Activated CD4-positive, CD25-positive, alpha-beta regulatory T cell treated with anti-CD3 and anti-CD28 coated beads, Interleukin-2, amount 50 U/mL, for 72 hours (primary cell): ENCODE results near the gene TPPP.
"Not testable (repeated sequence)": the region's sequence is repeated elsewhere in the genome, so short reads cannot be mapped to it uniquely, and the experiment has no call there.

ENCODE experiments used
- DNase-seq: peaks from one replicate; pipeline ENCODE4 v3.0.0; 2021

Gene TPPP

DNA sequence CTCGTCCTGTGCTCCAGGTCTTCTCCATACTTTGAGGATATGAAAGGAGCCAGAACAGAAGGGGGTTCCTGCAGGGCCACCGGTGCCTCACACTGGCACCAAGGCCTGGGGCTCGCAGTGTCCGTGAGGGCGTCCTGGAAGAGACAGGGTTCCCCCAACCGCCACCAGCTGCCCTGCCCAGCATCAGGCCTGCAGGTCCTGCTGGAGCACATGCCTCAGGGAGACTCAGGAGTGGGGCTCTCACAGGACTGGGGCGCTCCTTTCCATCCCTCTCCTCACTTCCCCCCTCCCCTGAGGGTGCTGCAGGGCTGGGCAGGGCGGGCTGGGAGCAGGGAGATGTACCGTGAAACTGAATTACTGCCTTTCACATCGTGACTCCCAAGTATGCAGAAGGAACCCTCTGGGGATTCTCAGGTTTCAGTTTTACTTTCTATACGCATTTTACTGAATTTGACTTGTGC is 49.3 kb downstream of the TPPP start:
- no peak for DNase-seq

DNA sequence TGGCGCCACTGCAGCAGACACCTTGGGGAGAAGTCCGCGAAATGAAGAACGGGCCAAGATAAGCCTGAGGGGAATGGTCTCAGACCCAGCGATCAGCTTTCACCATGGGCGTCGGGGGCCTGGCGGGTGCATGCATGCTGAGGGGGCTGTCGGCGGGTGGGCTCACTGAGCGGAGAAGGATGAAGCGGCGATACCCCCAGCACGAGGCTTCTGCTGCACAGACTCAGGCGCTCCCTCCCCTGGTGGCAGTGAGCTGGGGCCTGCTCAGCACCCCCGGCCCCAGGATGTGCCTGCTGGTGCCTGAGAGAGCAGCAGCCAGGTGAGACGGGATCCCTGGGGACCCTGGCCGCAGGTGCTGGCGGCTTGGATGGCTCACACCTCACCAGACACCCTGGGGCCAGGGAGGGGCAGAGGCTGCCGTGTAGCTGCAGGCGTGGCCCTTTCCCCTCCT is 49.8 kb downstream of the TPPP start:
- no peak for DNase-seq

DNA sequence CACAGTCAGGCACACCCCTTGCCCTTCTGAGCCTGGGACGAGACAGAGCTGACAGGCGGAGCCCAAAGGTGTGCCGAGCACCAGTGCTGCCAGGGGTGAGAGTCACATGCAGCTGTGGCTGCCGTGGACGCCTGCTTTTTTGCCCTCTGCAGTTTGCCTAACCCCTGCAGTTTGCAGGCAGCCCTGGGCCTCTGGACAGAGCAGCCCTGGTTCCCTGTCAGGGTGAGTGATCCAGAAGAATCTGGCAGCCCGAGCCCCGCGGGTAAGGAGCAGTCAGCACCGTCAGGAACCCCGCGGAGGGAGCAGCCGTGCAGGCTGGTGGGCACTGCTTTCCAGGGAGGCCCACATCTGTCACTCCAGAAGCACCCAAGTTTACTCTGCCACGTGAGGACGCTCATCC is 50.7 kb downstream of the TPPP start:
- no peak for DNase-seq

DNA sequence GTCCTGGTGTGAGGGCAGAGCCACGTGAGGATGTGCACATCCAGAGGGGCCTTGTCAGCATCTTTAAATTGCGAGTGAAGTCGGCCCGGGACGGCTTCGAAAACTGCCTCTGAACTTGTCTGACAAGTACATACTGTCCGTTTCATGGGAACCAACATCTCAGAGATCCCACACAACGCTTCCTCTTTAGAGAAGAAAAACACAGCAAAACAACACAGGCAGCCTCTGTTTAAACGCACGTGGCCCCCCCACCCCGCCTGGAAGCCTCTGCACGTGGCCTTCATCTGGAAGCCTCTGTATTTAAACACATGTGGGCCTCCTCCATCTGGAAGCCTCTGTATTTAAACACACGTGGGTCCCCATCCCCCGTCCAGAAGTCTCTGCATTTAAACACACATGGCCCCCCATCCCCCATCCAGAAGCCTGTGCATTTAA is 51.8 kb downstream of the TPPP start:
- no peak for DNase-seq

DNA sequence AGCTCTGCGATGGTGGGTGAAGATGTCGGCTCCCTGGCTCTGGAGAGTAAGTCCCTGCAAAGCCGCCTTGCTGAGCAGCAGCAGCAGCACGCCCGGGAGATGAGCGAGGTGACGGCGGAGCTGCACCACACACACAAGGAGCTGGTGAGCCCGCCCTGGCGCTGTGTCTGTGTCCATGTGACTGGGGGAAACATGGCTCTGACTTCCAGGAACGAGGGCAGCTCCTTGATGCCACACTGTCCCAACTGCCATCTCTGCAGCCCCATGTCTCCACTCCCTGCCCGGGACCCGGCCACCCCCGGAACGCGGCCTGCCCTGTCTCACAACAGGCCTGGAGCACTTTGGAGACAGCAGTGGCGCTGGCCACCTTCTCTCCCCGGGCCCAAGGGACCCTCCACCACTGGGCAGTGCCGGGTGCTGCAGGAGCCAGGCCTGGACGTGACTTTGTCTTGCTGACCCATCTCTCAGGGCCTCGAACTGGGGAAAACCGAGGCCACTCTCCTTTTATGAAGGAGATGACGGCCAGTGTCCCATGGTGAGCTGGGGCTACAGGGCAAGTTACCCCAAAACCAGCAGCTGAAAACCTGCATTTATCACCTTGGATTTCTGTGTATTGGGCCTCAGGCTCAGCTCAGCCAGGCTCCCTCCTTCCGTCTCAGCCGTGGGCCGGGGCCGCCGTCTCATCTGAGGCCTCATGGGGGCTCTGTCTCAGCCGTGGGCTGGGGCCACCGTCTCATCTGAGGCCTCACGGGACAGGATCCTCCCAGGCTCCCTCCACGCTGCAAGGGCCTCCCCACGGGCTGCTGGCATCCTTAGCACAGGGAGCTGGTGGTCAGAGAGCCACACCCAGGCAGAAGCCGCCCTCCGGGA is 52.5 kb downstream of the TPPP start:
- no peak for DNase-seq

DNA sequence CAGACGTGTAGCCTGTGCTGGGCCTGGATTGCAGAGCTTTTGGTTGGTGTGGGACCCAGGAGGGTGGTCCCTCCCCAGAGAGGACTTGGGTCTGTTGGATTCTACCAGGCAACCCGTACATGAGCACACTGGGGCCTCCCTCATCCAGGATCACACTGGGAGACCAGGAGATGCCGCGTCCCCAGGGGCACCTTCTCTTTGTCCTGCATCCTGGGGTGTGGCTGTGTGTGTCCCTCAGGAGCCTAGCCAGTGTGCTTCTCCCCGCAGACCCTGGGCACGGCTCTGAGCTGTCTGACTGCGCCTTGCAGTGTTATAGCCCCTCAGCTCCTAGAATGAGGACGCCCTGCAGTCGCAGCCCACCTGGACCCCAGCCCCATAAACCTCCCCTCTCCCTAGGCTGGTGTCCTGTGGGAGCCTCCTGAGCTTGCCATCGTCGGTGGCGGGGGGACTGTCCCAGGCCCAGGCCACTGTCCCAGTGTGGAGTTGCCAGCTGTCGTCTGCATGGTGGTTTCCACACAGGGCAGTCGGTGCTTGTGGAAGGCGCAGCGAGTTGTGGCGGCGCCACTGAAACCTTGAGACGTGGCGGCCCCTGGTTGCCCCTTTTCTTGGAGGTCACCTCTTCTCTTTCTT is 53.5 kb downstream of the TPPP start:
- DNase-seq: no peak

DNA sequence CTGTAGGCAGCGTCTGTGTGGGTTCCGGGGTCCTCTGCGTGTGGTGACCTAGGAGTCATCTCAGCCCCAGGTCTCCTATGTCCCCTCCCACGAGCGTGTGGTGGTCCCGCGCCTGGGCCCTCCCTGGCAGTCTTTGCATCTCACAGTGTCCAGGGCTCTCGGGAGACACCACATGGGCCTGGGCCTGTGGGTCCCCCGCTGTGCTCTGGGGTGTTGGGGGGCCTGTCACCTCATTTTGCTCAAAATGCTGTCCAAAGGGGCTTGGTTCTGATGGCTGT is 54.0 kb downstream of the TPPP start:
- DNase-seq: no peak

DNA sequence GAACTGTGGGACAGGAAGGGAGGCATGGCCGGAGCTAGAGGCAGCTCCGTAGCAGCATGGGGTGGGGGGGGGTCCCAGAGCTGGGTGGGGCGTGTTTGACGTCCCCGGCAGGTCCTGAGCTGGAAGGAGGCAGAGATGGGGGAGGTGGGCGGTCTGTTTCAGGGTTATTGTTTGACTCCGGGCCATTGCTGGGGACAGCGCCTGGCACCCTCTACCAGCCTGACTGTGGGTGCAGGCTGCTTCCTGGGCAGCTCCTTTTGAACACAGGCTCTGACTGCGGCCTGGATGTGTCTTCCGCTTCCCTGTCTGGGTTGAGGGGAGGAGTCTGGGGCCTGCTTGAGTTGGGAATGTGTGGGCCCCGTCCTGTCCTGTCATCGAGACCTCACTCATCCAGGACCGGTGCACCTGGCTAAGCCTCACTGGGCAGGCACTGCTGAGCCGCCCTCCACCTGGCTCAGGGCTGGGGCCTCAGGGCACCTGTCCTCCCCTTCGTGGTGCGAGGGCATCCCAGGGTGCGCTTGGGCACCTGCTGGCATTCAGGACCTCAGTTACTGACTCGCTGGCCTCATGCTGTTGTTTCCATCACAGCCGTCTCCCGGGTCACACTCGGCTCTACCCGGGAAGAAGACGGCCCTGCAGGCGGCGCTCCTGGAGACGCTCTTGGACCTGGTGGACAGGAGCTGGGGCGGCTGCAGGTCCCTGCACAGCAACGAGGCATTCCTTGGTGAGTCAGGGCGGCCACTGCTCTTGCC is 54.5 kb downstream of the TPPP start:
- no peak for DNase-seq

DNA sequence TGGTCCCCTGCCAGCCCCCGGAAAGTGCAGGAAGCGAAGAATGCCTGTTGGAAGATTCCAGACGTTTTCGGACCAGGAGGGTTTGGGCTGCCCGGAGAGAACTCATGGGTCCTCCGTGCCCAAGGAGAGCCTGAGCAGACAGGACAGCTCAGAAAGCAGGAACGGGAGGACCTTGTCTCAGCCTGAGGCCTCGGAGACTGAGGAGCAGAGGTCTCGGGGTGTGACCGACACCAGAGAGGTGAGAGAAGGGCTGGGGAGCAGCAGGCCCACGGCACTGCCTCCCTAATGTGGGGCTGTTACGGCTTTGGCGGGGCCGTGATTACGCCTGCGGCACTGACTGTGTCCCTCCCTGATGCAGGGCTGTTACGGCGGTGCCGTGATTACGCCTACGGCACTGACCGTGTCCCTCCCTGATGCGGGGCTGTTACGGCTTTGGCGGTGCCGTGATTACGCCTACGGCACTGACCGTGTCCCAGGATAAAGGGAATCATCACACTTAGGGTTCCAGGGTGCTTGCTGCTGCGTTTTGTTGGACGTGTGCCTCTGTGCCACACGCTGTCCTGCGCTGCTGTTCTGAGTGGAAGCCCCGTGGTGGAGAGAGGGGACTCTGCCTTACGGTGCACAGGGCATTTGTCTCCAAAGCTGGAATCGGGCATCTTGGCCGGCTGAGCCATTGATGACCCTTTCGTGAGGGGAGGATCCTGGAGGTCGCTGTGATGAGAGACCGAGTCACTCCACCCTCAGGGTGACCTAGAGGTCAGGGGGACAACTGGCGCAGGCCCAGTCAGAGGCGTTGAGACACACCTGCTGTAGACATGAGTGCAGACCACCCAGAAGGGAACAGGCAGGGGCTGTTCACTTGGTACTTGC is 55.3 kb downstream of the TPPP start:
- DNase-seq: no peak

DNA sequence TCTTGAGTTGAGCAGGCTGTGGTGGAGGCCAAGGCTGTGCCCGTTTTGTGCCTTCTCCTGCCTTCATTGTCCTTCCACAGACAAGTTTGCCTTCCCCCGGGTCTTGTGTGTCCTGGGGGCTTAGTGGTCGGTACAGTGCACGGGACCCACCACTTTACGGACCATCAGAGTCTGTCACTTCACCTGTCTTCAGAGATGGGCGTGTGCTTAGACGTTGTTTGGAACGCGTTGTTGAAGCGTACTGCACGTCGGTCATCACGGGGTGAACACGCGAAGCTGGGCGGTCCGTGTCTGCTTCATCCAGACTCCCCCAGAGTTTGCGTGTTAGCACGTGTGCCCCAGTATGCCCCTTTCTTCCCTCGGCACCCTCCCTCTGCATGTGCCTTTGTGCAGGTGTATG is 56.2 kb downstream of the TPPP start:
- no peak for DNase-seq

DNA sequence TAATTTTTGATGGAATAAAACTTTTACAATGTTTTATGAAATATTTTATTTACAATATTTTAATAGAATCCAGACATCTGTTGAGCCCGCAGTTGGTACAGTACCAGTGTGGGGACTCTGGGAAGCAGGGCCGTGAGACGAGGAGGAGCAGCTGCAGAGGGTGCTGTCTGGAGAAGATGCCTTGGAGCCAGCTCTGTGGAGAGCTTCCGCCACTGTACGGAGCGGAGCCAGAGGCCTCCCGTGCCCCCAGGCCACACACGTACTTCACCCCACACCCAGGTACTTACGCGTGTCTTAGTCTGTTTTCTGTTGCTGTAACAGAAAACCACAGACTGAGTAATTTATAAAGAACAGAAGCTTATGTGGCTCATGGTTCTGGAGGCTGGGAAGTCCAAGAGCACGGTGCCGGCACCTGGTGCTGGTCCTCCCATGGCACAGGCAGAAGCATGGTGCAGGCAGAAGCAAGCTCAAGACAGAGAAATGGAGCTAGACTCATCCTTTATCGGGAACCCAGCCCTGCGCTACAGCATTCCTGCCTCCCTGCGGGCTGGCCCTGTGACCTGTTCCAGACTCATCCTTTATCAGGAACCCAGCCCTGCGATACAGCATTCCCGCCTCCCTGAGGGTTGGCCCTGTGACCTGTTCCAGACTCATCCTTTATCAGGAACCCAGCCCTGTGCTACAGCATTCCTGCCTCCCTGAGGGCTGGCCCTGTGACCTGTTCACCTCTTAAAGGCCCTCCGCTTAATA is 57.7 kb downstream of the TPPP start:
- no peak for DNase-seq

DNA sequence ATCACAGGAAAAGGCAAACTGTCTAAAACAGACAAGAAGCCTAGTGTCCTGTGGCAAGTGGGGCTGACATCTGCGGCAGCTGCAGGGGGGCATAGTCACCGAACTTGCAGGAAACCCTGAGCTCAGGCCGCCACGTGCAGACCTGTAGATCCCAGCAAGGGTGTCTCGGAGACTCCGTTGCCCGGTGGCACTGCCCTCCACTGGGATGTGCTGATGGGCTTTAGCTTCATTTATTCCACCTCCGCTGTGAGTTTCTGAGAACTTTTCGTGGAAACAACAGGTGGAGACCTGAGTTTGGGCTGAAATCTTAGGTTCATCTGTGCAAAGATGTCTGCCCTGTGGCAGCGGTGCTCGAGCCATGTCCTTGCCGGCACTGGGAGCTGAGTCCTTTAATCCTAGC is 59.0 kb downstream of the TPPP start:
- DNase-seq: no peak

DNA sequence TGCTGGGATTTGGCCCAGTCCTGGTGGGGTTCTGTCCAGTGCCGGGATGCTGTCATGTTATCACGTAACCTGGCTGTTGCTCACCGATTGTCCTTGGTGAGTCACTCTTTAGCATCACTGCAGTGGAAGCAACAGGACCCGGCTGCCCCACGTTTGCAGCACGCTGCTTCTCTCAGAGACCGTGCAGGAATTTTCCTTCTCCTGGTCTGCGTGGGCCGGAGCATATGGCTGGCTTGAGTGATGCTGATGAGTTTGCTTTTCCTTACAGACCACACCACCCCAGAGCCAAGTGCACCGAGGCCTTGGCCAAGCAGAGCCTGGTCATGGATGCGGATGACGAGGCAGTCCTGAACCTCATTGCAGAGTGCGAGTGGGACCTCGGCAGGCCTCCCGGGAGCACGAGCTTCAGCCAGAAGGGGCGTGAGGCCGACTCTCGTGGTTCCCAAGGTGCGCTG is 59.6 kb downstream of the TPPP start:
- no peak for DNase-seq

DNA sequence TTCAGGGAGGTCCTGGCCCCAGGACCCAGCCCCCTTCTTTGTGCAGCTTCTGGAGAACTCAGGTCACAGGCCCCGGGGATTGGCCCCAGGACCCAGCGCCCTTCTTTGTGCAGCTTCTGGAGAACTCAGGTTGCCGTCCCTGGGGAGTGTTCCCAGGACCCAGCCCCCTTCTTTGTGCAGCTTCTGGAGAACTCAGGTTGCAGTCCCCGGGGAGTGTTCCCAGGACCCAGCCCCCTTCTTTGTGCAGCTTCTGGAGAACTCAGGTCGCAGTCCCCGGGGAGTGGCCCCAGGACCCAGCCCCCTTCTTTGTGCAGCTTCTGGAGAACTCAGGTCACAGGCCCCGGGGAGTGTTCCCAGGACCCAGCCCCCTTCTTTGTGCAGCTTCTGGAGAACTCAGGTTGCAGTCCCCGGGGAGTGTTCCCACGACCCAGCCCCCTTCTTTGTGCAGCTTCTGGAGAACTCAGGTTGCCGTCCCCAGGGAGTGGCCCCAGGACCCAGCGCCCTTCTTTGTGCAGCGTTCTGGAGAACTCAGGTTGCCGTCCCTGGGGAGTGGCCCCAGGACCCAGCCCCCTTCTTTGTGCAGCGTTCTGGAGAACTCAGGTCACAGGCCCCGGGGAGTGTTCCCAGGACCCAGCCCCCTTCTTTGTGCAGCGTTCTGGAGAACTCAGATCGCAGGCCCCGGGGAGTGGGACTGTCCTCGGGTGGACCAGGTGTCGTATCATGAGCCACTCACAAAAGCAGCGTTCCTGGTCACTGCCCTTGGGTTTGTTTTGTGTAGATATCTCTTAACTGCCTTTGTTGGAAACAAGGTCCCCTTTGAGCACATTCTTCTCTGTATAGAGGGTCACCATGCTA is 64.6 kb downstream of the TPPP start:
- not testable (repeated sequence) for DNase-seq

DNA sequence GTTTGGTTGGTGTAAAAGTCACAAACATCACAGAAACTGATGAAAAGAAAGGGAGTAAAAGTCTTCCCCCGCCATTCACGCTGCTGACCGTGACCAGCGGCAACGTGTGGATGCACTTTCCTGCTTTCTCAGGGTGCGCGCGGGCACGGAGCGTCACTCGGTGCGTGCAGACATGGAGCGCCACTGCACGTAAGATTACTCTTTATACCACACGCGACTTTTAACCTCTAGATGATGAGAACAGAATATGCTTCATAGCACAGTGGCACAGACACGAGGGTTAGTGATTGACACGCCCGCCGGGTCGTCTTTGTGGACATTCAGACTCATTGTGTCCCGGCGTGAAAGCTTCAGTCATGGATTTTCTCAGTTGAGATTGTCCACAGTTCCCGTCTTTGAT is 65.3 kb downstream of the TPPP start:
- DNase-seq: no peak

DNA sequence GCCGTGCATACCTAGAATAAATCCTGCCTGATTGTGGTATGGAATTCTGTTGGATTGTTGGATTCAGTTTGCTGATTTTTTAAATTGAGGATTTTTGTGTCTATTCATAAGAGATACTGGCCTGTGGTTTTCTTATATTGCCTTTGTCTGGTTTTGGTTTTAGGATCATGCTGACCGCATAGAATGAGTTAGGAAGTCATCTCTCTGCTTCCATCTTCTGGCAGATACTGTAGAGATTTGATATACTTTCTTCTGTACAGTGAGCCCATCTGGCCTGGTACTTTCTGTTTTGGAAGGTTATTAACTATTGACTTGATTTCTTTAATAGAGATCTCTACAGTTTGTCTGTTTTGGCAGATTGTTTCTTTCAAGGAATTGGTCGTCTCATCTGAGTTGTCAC is 66.3 kb downstream of the TPPP start:
- no peak for DNase-seq

DNA sequence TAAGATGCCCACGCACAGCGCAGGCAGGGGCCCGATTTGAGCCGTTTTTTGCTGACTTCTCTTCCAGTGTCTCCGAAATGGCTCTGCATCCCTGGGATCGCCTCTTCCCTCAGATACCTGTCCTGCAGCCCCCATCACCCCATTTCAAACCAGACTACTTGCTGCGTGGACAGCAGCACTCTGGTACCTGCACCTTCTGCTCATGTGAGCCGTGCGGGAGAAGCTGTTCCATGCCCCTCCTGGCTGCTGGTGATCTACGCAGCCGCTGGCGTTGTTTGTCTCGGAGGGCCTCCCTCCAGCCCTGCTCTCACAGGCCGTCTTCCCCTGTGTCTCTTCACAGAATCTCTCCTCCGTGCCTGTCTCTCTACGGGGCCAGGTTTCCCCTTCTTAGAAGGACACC is 67.6 kb downstream of the TPPP start:
- DNase-seq: no peak

DNA sequence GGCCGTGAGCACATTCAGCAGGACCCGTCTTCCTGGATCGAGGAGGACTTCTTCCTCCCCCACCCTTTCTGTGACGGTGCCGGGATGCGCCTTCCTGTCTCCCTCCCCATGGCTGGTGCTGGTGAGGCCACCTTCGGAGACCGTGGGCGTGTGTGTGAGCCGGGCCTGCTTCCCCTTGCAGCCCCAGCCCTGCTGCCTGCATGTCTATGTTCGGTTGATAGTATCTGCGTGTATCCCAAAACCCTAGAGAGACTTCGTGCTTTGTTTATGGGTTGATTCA is 68.3 kb downstream of the TPPP start:
- DNase-seq: no peak

DNA sequence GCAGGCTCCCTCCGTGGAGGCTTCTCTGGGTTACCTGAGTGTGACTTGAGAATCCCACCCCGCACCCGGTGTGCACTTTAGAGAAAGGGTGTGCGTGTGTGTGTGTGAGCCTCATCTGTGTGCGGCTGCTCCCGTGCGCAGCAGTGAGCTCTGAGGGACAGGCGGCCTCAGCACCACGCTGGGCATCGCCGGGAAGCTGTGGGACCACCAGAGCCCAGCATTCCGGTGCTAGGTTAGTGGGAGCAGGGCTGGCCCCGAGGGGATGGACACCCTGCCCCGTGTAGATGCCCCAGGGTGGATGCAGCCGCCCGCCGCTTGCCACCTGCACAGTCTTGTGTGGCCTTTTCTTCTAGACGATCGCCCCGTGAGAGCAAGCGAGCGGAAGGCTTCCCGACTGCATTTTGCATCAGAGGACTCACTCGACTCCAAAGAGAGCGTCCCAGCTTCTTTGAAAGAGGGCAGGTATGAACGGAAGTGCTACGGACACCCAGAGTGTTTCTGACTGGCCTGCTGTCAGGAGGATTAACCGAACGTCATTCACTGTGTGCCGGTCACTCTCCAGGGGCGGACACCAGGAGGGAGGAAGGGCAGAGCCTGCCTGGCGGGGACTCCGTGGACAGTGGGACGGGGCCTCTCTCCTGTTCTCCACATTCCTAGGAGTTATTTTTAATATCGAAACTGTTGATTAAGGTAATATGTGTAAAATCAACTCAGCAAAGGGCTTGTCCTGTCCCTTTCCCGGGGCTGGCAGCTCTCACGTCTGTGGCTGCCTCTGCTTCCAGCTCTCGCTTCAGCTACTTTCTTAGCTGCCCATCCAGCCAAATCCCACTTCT is 68.8 kb downstream of the TPPP start:
- no peak for DNase-seq

DNA sequence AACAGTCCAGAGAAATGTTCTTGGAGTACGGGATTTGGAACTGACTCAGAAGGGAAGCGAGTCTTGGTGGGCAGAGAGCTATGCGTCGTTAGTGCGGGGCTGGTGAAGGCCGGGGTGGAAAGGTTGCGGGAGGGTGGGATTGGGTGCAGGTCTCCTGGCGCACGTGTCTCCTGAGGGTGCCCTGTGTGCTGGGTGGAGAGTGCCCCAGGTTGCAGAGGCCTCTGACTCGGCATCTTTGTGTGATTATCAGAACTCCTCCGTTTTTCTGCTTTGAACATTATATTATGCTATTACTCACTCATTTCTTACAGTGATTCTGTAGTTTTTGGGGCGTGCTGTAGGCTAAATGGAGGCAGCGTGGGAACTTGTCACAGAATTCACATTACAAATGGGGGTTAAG is 69.6 kb downstream of the TPPP start:
- DNase-seq: no peak
